ENCODE results near the gene LGI1. TPM values are rescaled to one million over a fixed set of nuclear protein-coding genes. Genes with fewer than 3 reads are reported as not detected.

Gene LGI1
- total RNA-seq, 1 experiment from 2014 or later, result 1.2 TPM

DNA sequence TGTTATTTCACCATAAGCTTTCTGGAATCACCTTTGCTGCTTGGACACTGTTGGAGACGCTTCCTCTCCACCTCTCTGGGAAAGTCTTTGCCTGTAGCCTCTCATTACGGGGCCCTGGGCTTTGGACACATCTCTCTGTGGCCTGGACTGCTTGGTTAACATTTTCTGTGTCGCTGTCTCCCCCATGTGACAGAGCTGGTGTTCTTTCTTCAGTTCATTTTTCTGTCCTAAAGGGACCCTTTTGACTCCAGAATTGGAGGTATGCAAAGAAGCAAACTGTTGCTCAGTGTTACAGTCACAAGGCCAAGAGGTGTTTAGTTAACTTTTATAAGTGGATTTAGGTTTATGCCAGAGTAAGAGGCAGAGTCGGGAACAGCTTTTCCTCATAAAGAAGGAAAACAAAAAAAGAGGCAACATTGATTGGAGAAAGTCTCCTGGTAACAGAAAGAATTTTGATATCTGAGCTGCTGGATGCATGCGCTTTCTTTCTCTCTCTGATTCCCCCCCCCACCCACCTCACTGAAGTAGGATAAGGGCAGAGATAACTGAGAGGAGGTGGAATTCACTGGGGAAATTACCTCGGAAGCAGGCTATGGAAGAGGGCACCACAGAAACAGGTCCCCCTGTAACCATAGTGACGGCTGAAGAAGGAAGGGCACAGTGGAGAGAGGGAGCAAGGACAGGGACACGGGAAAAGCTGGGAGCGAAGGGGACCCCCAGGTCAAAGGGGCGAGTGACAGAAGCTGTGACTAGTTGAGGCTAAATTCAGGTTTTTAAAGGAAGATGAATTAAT, 57.8 kb downstream of the LGI1 start:
- no peak overlapping the region for H4K91ac ChIP-seq (ENCODE audit: insufficient read length, low read depth, low read length)
- no peak overlapping the region for H3K9ac ChIP-seq (ENCODE audit: extremely low read depth, insufficient read length, low read length)
- no CpG with 5 or more reads among the region's 10 CpGs for WGBS (ENCODE audit: extremely low coverage, insufficient read length, low lambda C conversion rate)
- no peaks in the 10 kb centered on the region for H3K79me1 ChIP-seq (ENCODE audit: insufficient read depth, low read depth, low read length, poor library complexity, severe bottlenecking)
- H2AFZ ChIP-seq (ENCODE audit: low read length), result no peak overlapping the region
- H2BK120ac ChIP-seq (ENCODE audit: low read depth, low read length, poor library complexity, severe bottlenecking), result no peak overlapping the region
- no peaks in the 10 kb centered on the region for H3K9me3 ChIP-seq (ENCODE audit: control insufficient read depth, low read depth, low read length)
- H3K14ac ChIP-seq (ENCODE audit: insufficient read depth, low read length), result no peak overlapping the region
- H3K18ac ChIP-seq (ENCODE audit: insufficient read length, low read depth, low read length), result no peak overlapping the region
- no peak overlapping the region for H2AK5ac ChIP-seq (ENCODE audit: insufficient read length, low read length)
- no peaks in the 10 kb centered on the region; the same call in 1 of the 2 replicates for H3K4me1 ChIP-seq (ENCODE audit: insufficient read depth, low read length)
- H3K4me3 Mint-ChIP-seq, result no peak overlapping the region
- no peak overlapping the region for H3K56ac ChIP-seq (ENCODE audit: insufficient read length, low read depth, low read length)
- H3K23me2 ChIP-seq (ENCODE audit: insufficient read length, low read depth, low read length, poor library complexity, severe bottlenecking), result no peaks in the 10 kb centered on the region
- no peak overlapping the region for H4K5ac ChIP-seq (ENCODE audit: insufficient read length, low read depth, low read length)
- no peak overlapping the region for H3K23ac ChIP-seq (ENCODE audit: insufficient read length, low read depth, low read length)
- TF ChIP-seq CTCF (conservative IDR thresholded peaks at IDR 0.05), result peak; percentile 40; the same call in 2 of the 3 replicates
- no peaks in the 10 kb centered on the region for H3K27me3 ChIP-seq (ENCODE audit: insufficient read depth, low read length)
- no peaks in the 10 kb centered on the region for H3K36me3 Mint-ChIP-seq (ENCODE audit: insufficient read depth in 1 of 3, low read depth in 3 of 3)
- H3T11ph ChIP-seq (ENCODE audit: low read length), result no peak overlapping the region
- H3K9me3 Mint-ChIP-seq, result peaks cover 0 to 2% of the 10 kb centered on the region in 2 experiments; a peak in 2 of 5 replicates
- no peak overlapping the region for H3K27ac Mint-ChIP-seq
- no peak overlapping the region for H2BK15ac ChIP-seq (ENCODE audit: low read depth, low read length)
- H3K27ac ChIP-seq (ENCODE audit: insufficient read length, low read depth, low read length), result no peak overlapping the region
- peak; percentile 37 for DNase-seq
- no peaks in the 10 kb centered on the region for H3K79me2 ChIP-seq (ENCODE audit: insufficient read depth, low read length)
- H3K4ac ChIP-seq (ENCODE audit: low read depth, low read length), result no peak overlapping the region
- H3K4me1 Mint-ChIP-seq, result peaks cover 22 to 28% of the 10 kb centered on the region in 2 experiments
- H2BK20ac ChIP-seq (ENCODE audit: low read depth, low read length, poor library complexity, severe bottlenecking), result no peak overlapping the region
- no peak overlapping the region for H3K4me2 ChIP-seq (ENCODE audit: insufficient read depth, insufficient read length, low read length)
- H4K20me1 ChIP-seq (ENCODE audit: control insufficient read depth, insufficient read depth, insufficient read length), result no peaks in the 10 kb centered on the region
- peaks cover 42% of the 10 kb centered on the region for H3K27me3 Mint-ChIP-seq (ENCODE audit: low read depth)
- H4K8ac ChIP-seq (replicated peaks; ENCODE audit: insufficient read length, low read depth, low read length), result no peak overlapping the region
- H2BK12ac ChIP-seq (ENCODE audit: insufficient read length, low read depth, low read length), result no peak overlapping the region
- no peak overlapping the region for H2BK5ac ChIP-seq (ENCODE audit: insufficient read length, low read length)
